ENCODE data around the gene TRH.

DNA sequence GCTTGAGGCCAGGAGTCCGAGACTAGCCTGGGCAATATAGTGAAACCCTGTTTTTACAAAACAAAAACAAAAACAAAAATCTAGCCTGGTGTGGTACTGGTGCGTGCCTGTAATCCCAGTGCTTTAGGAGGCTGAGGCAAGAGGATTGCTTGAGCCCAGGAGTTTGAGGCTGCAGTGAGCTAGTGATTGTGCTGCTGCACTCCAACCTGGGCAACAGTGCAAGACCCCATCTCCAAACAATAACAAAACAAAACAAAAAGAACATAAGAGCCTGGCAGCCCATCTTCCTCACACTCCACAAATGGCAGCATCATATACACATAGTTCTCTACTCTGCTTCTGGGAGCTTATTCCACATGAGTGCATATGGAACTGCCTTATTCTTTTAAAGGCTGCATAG is 2.2 kb upstream of the TRH start:
- TF ChIP-seq, protein P1, sequence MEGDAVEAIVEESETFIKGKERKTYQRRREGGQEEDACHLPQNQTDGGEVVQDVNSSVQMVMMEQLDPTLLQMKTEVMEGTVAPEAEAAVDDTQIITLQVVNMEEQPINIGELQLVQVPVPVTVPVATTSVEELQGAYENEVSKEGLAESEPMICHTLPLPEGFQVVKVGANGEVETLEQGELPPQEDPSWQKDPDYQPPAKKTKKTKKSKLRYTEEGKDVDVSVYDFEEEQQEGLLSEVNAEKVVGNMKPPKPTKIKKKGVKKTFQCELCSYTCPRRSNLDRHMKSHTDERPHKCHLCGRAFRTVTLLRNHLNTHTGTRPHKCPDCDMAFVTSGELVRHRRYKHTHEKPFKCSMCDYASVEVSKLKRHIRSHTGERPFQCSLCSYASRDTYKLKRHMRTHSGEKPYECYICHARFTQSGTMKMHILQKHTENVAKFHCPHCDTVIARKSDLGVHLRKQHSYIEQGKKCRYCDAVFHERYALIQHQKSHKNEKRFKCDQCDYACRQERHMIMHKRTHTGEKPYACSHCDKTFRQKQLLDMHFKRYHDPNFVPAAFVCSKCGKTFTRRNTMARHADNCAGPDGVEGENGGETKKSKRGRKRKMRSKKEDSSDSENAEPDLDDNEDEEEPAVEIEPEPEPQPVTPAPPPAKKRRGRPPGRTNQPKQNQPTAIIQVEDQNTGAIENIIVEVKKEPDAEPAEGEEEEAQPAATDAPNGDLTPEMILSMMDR (IDR thresholded peaks at IDR 0.05) = no peak
- TF ChIP-seq POLR2AphosphoS5 (IDR thresholded peaks at IDR 0.05) (no peak), POLR2A (IDR thresholded peaks at IDR 0.05; ENCODE audit: low read depth) (no peak), EP300 (IDR thresholded peaks at IDR 0.05) (no peak)

Data from esophagus muscularis mucosa (tissue), 4 donors.